ENCODE data around the gene EVPLL.
"Not testable (repeated sequence)": the region's sequence is repeated elsewhere in the genome, so short reads cannot be mapped to it uniquely, and the experiment has no call there.

GRCh38 chr17:18432206-18432605, 54.6 kb downstream of the EVPLL start:
- not testable (repeated sequence) for TF ChIP-seq CTCF, EP300, POLR2AphosphoS5, POLR2A (IDR thresholded peaks at IDR 0.05)
